Suprapubic skin (tissue), 4 donors: ENCODE results near the gene YPEL2. TPM values are rescaled to one million over a fixed set of nuclear protein-coding genes. Genes with fewer than 3 reads are reported as not detected.

ENCODE experiments used
- DNase-seq, 2 donors: peaks; one replicate each; pipeline ENCODE4 v3.0.0-alpha.2; 2019; ENCODE audit warnings: low spot score in 2 of 2
- H3K27ac ChIP-seq: fragments of 200-600 bp; sonication (generic); one replicate; pipeline ENCODE4 v1.5.1; 2019
- H3K27me3 ChIP-seq: fragments of 200-600 bp; sonication (generic); one replicate; pipeline ENCODE4 v1.5.1; 2019
- H3K36me3 ChIP-seq: fragments of 200-600 bp; sonication (generic); one replicate; pipeline ENCODE4 v1.5.1; 2019
- H3K4me1 ChIP-seq: fragments of 200-600 bp; sonication (generic); one replicate; pipeline ENCODE4 v1.5.1; 2019
- H3K4me3 ChIP-seq: fragments of 200-600 bp; sonication (generic); one replicate; pipeline ENCODE4 v1.5.1; 2019; ENCODE audit warnings: mild to moderate bottlenecking
- H3K9me3 ChIP-seq: fragments of 200-600 bp; sonication (generic); one replicate; pipeline ENCODE4 v1.5.1; 2019
- EP300 ChIP-seq: sonication (generic); formaldehyde crosslinking; IDR thresholded peaks from one replicate; pipeline ENCODE4 v1.6.1; 2017; ENCODE audit warnings: antibody characterized with exemption
- POLR2A ChIP-seq, 2 donors: fragments of 450-650 bp; IDR thresholded peaks; one replicate each; pipeline ENCODE4 v1.6.1; 2017; ENCODE audit warnings: antibody characterized with exemption in 2 of 2, mild to moderate bottlenecking in 2 of 2, moderate library complexity in 2 of 2
- POLR2AphosphoS5 ChIP-seq, 3 donors: sonication (generic); formaldehyde crosslinking; IDR thresholded peaks; one replicate each; pipeline ENCODE4 v1.6.1; 2017; ENCODE audit warnings: antibody characterized with exemption in 3 of 3
- WGBS: methylation state at CpG from one replicate; pipeline ENCODE4 v1.1.5; 2018; 5-methylcytosine and 5-hydroxymethylcytosine counted together
- total RNA-seq, 4 donors: library from RNA; depleted of rRNA; stranded (reverse); fragments of >200 nt; gene quantifications; one replicate each; pipeline ENCODE4 v1.1.0, GENCODE V29; 2016
- TF ChIP-seq, protein P1 (sequence below), 2 donors: fragments of 200-600 bp in 1 of 2; fragments of 450-650 bp in 1 of 2; sonication (generic) in 1 of 2; IDR thresholded peaks; one replicate each; pipeline ENCODE4 v1.5.1; 2016 to 2019; ENCODE audit warnings: antibody characterized with exemption in 2 of 2, mild to moderate bottlenecking in 1 of 2, moderate library complexity in 1 of 2

YPEL2 gene
- total RNA-seq, 4 donors from 2014 or later = 16.7 to 33.6 (median 21.3) TPM

DNA sequence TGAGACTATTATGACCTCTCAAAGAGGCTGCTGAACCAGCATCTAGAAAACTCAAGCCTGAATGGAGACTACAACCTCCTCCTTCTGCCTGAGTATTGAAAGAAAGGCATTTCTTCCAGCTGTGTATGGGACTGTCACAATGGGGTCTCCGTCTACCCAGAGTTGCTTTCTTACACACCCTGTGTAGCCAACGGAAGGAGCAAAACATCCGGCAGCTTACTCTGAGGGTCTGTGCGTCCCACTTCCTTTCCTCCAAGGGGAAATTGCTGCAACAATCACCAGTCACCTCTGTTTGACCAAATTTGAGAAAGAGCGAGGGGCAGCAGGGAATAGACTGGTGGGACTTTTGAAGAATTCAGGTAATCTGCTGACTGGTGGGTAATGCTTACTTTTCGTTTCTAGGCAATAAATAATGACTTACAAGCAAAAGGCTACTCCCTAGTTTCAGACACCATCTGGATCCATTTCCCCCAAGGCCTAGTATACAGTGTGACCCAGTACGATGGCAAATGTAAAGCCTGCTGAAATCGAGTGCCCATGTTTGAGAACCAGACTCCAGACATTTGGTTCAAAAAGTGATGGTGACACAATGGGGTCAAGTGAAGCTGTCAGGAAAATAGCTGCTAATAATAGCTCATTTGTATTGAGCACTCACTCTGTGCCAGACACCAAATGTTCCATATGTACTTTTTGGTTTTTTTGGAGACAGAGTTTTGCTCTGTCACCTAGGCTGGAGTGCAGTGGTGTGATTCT lies 81.7 kb downstream of the YPEL2 start:
- Histone ChIP-seq H3K4me1 (no peaks in the 10 kb centered on the region), H3K27me3 (no peaks in the 10 kb centered on the region), H3K4me3 (no peak overlapping the region), H3K9me3 (peaks cover 6% of the 10 kb centered on the region), H3K27ac (no peak overlapping the region), H3K36me3 (peaks cover 3% of the 10 kb centered on the region)
- DNase-seq = no peak
- 83% methylated on average over 8 of the region's 8 CpGs for WGBS
- TF ChIP-seq POLR2A (IDR thresholded peaks at IDR 0.05) = no peak
- no peak for TF ChIP-seq POLR2AphosphoS5 (IDR thresholded peaks at IDR 0.05)
- no peak for TF ChIP-seq EP300
- TF ChIP-seq, protein P1, sequence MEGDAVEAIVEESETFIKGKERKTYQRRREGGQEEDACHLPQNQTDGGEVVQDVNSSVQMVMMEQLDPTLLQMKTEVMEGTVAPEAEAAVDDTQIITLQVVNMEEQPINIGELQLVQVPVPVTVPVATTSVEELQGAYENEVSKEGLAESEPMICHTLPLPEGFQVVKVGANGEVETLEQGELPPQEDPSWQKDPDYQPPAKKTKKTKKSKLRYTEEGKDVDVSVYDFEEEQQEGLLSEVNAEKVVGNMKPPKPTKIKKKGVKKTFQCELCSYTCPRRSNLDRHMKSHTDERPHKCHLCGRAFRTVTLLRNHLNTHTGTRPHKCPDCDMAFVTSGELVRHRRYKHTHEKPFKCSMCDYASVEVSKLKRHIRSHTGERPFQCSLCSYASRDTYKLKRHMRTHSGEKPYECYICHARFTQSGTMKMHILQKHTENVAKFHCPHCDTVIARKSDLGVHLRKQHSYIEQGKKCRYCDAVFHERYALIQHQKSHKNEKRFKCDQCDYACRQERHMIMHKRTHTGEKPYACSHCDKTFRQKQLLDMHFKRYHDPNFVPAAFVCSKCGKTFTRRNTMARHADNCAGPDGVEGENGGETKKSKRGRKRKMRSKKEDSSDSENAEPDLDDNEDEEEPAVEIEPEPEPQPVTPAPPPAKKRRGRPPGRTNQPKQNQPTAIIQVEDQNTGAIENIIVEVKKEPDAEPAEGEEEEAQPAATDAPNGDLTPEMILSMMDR (IDR thresholded peaks at IDR 0.05) = no peak

DNA sequence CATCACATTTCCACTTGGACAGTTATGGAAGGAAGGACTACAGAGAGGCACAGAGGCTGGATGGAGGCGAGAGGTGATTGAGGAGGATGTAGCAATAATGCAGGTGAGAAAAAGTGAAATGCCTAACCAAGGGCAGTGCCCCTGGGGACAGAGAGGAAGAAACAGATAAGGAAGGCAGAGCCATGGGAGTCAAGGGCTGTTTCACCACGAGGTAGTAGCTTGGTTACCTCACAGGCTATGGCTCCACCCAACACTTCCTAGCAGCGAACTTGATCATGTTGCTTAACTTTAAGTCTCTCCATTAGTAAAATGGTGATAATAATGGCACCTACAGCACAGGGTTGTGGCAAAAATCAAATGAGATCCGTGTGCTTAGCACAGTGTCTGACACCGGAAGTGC lies 83.9 kb downstream of the YPEL2 start:
- no peaks in the 10 kb centered on the region for H3K36me3 ChIP-seq
- H3K27me3 ChIP-seq = no peaks in the 10 kb centered on the region
- H3K27ac ChIP-seq = no peak overlapping the region
- no peak for DNase-seq
- TF ChIP-seq POLR2AphosphoS5 (IDR thresholded peaks at IDR 0.05) = no peak
- TF ChIP-seq EP300 = no peak
- H3K4me3 ChIP-seq = no peak overlapping the region
- no peaks in the 10 kb centered on the region for H3K9me3 ChIP-seq
- 72% methylated on average over 5 of the region's 5 CpGs for WGBS
- peaks cover 5% of the 10 kb centered on the region for H3K4me1 ChIP-seq

GRCh38 chr17:59416184-59416583 lies 84.7 kb downstream of the YPEL2 start:
- peaks cover 5% of the 10 kb centered on the region for H3K4me1 ChIP-seq
- H3K27me3 ChIP-seq = no peaks in the 10 kb centered on the region
- H3K27ac ChIP-seq = no peak overlapping the region
- H3K36me3 ChIP-seq = no peaks in the 10 kb centered on the region
- 92% methylated on average over 4 of the region's 4 CpGs for WGBS
- no peak for DNase-seq
- TF ChIP-seq EP300 (no peak), POLR2AphosphoS5 (IDR thresholded peaks at IDR 0.05) (no peak), POLR2A (IDR thresholded peaks at IDR 0.05) (no peak)
- TF ChIP-seq, protein P1 (IDR thresholded peaks at IDR 0.05) = no peak
- H3K9me3 ChIP-seq = no peaks in the 10 kb centered on the region
- H3K4me3 ChIP-seq = no peak overlapping the region

DNA sequence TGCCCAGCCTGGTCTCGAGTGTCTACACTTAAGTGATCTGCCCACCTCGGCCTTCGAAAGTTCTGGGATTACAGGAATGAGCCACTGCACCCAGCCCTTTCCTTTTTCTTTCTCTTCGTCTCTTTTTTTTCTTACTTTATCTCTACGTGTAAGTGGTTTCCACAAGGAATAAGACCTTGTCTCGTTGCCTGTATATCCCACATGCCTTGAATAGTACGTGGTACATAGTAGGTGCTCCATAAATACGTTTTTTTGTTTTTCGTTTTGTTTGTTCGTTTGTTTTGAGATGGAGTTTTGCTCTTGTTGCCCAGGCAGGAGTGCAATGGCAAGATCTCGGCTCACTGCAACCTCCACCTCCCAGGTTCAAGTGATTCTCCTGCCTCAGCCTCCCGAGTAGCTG lies 86.0 kb downstream of the YPEL2 start:
- no peaks in the 10 kb centered on the region for H3K36me3 ChIP-seq
- no peak overlapping the region for H3K27ac ChIP-seq
- H3K9me3 ChIP-seq = no peaks in the 10 kb centered on the region
- no peak overlapping the region for H3K4me3 ChIP-seq
- H3K27me3 ChIP-seq = no peaks in the 10 kb centered on the region
- DNase-seq = no peak
- TF ChIP-seq POLR2A (IDR thresholded peaks at IDR 0.05) (no peak), POLR2AphosphoS5 (IDR thresholded peaks at IDR 0.05) (no peak), EP300 (no peak)
- TF ChIP-seq, protein P1 (IDR thresholded peaks at IDR 0.05) = no peak
- WGBS = 96% methylated on average over 12 of the region's 12 CpGs
- H3K4me1 ChIP-seq = peaks cover 5% of the 10 kb centered on the region

- no peak for DNase-seq
- no peaks in the 10 kb centered on the region for H3K27me3 ChIP-seq
- no peaks in the 10 kb centered on the region for H3K36me3 ChIP-seq
- TF ChIP-seq, protein P1 (IDR thresholded peaks at IDR 0.05) = no peak
- TF ChIP-seq EP300 = no peak
- TF ChIP-seq POLR2A (IDR thresholded peaks at IDR 0.05) = no peak
- no peak for TF ChIP-seq POLR2AphosphoS5 (IDR thresholded peaks at IDR 0.05)
- no peak overlapping the region for H3K4me3 ChIP-seq
- WGBS = 18% methylated on average over 4 of the region's 4 CpGs
- H3K4me1 ChIP-seq = peaks cover 13% of the 10 kb centered on the region
- H3K27ac ChIP-seq = no peak overlapping the region
- H3K9me3 ChIP-seq = no peaks in the 10 kb centered on the region
These were observed 87.3 kb downstream of the YPEL2 start for GRCh38 chr17:59418732-59419166.
